NOMO-1 (cell line): ENCODE results near the gene TCHP.
"Not testable (repeated sequence)": the region's sequence is repeated elsewhere in the genome, so short reads cannot be mapped to it uniquely, and the experiment has no call there.

Experiments
- DNase-seq, 2 experiments: peaks; one replicate each; lab custom pipeline; 2025; ENCODE audit not compliant: unreplicated experiment in 2 of 2; lab: John Stamatoyannopoulos, UW

Gene TCHP

GRCh38 chr12:109899783-109900751, at the start of gene TCHP:
Gene TCHP, plus strand, starts transcription at chr12:109900274. Its CDS starts 2,753 bp downstream, at chr12:109903027.
- peak; percentile 87 to 92 for DNase-seq

- not testable (repeated sequence) for DNase-seq
These were observed 49.6 kb upstream of the TCHP start for GRCh38 chr12:109850518-109850917.

GRCh38 chr12:109855377-109855776, 44.7 kb upstream of the TCHP start:
- no peak for DNase-seq

GRCh38 chr12:109857715-109858114, 42.4 kb upstream of the TCHP start:
- no peak for DNase-seq

GRCh38 chr12:109858764-109859163, 41.3 kb upstream of the TCHP start:
- no peak for DNase-seq

GRCh38 chr12:109860977-109861376, 39.1 kb upstream of the TCHP start:
- DNase-seq: no peak

DNA sequence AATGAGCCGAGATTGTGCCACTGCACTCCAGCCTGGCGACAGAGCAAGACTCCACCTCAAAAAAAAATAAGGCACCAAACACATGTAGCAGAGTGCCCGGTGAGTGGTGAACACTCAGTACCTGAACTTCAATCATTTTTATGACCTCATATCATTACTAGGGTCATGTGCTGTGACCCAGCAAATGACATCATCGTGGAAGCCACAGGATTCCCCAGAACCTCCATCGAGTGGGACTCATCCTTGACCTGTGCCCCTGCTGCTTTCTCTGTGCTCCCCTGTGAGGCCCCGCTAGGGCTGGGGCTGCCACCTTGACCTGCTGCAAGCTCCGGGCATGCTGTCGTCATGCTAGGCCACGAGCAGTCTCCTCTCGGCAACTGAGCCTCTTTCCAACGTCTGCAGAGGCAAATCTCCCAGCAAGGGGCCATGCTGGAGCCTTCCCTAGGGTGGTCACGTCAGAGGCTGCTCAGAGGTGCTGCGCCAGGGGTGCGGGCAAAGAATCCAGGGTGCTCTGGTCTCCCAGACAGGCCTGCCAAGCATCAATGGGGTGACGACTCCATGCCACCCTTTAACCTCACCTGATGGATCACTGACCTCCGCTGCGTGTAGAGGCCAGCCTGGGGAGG, 38.3 kb upstream of the TCHP start:
- DNase-seq: no peak

- DNase-seq: not testable (repeated sequence)
These were observed 37.6 kb upstream of the TCHP start for GRCh38 chr12:109862491-109862890.

DNA sequence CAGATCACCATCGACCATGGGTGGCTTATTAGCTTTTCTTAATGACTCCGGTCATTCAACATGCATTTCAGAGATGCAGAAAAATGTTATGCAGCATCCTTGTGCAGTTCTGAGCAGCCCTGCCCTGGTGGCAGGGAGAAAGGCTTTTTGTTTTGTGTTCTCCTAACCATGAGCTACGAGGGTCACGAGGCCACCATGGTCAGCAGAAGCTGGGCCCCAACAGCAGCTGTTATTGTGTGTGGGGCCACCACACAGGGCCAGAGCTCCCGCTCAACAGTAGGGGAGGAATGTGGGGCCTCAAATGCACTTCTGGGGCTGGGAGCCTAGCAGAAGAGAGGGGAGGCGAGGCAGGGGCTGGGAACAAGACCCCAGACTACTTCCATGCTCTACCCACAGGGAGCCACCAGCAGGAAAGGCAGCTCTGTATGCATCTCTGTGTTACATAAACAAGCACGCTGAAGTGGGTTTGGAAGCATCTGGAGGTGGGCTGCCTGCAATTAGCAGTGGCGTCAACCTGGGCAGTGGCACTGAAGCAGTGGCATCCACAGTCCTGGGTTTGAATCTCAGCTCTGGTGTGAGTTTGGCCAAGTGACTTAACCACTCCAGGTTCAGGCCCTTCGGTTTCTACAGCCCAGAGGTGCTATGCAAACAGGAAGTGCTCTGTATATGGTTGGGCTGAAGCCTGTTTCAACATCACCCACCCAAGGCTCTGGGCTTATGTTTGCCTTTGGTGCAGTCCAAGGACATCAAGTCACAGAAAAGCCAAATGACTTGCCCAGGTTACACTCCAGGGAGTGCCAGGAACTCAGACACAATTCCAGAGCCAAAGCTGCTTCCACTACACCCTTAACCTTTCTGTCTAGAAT, 36.0 kb upstream of the TCHP start:
- peak; percentile 72 to 82 for DNase-seq

DNA sequence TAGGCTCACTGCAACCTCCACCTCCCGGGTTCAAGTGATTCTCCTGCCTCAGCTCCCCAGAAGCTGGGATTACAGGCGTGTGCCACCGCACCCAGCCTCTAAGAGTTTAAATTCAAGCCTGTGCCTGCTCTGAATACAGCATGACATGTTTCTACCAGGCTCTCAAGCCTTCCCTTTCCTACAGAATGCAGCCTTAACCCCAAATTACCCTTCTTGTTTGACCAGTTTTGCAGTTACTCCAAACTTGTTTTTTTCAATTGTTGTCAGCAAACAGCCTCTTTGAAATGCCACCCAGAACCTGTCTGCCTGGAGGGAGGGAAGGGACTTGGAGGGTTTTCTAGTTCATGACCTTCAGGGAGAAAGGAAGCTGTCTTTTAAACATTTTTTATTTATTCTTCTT, 35.2 kb upstream of the TCHP start:
- no peak for DNase-seq

DNA sequence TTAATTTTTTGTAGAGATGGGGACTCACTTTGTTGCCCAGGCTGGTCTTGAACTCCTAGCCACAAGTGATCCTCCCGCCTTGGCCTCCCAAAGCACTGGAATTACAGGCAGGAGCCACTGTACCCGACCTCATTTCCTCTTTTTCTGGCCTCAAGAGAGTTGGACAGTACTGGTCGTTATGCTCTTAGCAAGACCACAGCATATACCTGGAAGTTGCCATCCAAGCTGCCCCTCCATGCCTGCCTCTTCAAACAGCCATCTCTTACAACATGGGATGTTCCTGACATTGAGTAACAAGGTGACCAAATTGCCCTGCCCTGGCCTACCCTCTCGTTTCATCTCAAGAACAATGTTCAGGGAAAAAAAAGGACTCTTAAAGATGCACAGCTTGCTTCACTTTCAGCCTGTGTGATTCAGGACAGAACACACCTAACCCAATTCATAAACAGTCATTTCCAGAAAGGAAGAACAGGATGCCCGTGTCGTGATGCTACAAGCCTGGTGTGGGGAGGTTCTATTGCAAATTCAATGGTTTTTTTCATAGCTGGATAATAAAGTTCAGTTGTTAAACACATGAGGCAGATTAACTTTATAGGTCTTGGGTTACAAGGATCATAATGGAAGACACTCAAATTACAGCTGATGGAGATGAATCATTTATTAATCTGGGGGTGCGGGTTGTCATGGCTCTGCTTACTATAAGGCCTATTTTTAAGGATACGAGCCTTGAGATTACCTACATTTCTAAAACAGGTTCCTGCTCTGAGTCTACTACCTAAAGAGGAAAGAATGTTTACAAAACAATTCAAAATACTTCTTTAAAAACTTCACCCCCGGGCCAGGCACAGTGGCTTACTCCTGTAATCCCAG, 31.7 kb upstream of the TCHP start:
- peak in 1 of 2 experiments; percentile 12 for DNase-seq

DNA sequence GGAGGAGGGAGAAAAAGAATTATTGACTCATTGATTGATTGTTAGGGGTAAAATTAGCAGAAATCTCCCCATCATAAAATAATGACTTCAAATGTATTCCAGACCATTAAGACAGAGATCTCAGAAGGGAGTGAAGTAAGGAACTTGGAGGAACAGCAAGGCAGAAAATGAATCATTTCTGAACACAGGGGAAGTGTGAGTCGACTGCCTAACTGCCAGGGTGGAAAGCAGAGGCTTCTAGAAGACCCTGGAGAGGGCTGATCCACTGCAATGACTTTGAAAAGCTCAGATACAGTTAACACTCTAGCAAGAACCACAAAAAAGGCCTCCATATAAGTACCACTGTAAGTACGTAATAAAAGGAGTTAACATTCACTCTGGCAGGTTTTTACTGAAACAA, 29.4 kb upstream of the TCHP start:
- DNase-seq: no peak

DNA sequence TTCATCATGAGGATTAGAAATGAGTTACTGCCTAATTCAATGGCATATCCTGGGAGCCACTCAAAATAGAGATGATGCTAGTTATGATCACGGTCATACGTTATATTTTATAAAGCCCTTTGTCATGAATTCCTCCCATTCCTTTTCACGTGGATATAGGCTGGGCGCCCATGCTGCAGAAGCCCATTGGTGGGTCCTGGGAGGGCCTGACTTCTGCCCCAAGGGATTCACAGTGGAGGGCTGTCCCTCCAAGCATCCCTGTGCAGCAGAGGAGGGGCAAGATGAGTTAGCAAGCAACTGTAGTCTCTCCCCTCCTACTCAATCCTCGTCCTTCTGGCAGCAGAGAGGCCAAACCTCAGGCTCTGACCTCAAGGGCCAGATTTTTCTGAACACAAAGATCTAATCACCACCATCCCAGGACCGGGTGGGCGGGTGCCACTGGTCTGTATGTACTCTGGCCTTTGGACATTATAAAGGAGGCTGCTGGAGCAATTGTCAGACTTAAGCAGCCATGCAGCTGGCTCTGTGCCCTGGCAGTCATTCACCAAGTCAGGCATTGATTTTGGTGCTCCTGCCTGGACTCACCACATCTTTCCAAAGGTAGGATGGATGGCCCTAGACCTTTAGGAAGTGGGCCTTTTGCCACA, 28.3 kb upstream of the TCHP start:
- no peak for DNase-seq

DNA sequence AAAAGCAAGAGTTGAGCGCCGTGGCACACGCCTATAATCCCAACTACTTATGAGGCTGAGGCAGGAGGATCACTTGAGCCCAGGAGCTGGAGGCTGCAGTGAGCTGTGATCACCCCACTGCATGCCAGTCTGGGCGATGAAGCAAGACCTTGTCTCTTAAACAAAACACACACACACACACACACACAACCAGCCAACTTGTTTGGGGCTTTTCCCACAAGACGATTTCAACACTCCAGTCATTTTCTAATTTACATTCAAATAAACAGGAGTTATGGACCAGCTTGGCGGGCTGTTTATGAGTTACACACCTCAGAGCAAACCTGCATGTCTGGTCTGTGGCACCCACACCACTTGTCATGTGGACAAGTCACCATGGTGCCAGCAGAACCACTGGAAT, 26.4 kb upstream of the TCHP start:
- no peak for DNase-seq

GRCh38 chr12:109875572-109876131, 24.4 kb upstream of the TCHP start:
- peak in 1 of 2 experiments; percentile 19 for DNase-seq

- no peak for DNase-seq
These were observed 23.7 kb upstream of the TCHP start for GRCh38 chr12:109876406-109876805.

- DNase-seq: no peak
These were observed 22.4 kb upstream of the TCHP start for GRCh38 chr12:109877504-109878246.

- no peak for DNase-seq
These were observed 21.8 kb upstream of the TCHP start for GRCh38 chr12:109878247-109878625.

GRCh38 chr12:109878749-109879148, 21.3 kb upstream of the TCHP start:
- DNase-seq: peak; percentile 74 to 79
